HG03565 (cell line): Measurements from ENCODE around the gene DGKQ.
"Not testable (repeated sequence)": the region's sequence is repeated elsewhere in the genome, so short reads cannot be mapped to it uniquely, and the experiment has no call there.

Experiments
- ATAC-seq: cut with Tn5 transposase; IDR thresholded peaks from one replicate; pipeline ENCODE4 v1.9.1; 2021; ENCODE audit warnings: mild to moderate bottlenecking, moderate library complexity; ENCODE audit not compliant: unreplicated experiment

DGKQ gene

DNA sequence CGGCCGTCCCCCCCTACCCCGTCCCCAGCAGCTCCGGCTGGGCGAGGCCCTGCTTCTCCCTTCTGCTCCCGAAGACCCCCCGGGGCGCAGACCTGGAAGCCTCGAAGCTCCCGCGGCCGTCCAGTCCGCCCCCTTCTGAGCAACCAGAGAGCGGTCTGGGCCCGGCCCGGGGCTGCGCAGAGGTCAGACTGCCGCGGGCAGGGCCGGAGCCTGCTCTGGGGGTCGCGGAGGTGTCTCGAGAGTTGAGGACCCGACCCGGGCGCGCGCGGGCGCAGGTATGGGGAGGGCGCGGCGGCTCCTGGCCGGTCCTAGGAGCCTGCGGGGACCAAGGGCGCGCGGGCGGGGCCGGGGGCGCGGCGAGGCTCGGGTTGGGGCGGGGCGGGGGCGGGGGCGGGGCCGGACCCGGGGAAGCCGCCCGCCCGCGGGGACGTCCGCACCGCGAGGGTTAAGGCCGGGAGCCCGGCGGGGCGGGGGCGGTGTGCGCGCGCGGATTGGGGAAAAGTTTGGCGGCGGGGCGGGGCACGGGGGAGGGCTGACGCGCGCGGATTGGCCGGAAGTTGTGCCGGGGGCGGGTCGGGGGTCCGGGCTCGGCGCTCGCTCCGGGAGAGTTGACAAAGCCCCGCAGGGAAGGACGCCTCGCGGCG is 37.8 kb upstream of the DGKQ start, which contains the start of gene FGFRL1:
TSS of gene FGFRL1 (plus strand) at position 605 of the 644 bp plus-strand sequence. CDS start 860 bp downstream, outside the sequence.
- ATAC-seq, result peak; percentile 24

DNA sequence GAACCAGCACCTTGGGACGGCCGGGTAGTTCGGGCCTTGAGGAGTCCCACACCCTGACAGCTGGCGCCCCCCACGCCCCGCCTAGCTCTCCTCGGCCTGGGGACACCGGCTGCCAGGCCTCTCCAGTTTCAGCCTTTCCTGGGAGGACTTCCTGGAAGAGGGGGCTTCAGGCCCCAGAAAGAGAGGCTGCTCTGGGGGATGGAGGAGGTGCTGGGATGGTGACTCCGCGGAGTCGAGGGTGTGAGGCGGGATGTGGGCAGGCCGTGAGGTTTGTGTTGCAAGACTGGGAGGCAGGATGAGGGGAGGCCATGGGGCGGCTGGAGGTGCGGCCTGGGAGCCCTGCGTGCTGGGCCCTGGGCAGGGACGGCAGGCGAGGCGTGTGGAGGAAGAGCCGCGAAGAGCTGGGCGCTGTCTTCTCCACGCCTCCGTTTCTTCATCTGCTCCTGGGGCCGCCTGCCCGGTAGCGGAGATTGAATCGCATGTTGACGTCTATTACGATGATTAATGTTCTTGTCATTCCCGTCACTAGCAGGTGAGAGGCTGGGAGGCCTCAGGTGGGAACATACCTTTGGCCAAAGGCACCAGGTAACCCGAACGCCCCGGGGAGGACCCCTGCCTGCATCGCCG is 37.1 kb upstream of the DGKQ start:
- ATAC-seq, result peak; percentile 4

DNA sequence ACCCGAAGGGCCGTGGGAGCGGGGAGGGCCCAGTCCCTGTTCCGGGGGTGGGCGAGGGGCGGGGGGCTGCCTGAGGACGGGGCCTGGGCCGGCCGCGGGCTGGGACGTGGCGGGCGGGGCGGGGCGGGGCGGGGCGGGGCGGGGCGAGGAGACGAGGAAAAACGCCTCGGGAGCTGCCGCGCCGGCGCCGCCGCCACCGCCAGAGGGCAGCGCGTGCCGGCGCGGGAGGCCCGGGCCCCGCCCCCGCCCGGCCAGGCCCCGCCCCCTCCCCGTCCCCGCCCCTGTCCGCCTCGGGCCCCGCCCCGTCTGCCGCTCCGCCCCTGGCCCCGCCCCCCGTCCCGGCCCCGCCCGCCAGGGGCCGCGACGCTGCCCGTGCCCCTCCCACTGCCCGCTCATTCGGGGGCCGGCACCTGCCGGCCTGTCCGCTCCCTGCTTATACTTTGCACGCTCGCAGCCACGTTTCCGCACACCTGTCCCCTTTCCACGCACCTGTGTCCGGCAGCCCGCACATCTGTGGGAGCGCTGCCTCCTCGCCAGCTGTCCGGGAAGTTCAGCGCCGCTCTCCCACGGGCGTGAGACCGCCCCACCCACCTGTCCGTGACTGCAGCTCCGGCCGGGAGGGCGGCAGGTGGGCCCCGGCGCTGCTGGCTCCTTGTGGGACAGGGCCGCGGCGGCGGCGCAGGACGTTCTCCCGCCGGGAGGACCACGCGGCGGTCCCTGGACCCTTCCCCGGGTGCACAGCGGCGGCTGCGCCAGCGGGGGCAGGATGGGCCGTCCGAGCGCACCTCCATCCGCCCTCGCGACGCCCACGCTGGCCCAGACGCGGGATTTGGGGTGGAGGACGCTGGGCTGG is 36.4 kb upstream of the DGKQ start:
- peak; percentile 32 for ATAC-seq

DNA sequence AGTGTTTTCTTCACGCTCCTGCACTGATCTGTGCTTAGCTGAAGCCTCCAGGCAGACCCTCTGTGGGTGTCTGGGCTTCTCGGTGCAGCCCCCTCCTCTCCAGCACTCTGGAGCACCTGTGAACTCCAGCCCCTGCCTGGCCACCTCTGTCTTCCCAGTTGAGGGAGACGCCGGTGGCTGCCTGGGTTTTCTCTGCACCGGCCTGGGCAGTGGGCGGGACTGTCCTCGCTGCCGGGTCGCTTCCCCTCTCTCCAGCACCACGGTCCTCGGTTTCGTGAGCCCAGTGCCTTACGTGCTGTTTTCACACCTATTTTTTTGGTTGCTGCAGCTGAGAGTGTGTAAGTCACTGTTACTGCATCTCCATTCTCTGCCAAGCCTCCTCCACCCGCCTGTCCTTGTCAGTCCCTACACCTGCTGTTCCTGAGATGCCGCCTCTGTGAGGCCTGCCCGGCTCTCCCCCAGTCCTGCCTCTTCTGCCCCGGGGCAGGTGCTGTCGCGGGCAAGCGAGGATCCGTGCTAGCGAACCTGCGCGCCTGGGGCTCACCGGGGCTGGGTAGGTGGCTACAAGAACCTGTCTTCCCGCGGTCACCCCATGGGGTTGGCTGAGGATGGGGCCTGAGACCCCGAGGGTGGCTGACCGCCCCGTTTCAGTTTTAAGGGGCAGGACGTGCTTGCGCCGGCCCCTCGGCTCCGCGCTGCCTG is 35.6 kb upstream of the DGKQ start:
- ATAC-seq, result no peak

DNA sequence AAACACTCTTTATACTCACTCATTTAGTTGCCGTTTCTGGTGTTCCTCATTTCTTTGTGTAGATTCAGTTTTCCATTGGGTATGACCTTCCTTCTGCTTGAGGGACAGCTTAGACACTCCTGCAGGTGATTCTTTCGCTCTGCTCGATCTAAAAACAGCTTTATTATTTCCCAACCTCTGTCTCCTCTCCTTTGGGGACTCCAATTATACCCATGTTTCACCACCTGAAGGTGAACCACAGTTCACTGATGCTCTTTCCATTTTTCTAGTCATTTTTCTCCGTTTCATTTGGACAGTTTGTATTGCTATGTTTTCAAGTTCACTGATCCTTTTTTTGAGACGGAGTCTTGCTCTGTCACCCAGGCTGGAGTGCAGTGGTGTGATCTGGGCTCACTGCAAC is 33.5 kb upstream of the DGKQ start:
- no peak for ATAC-seq

DNA sequence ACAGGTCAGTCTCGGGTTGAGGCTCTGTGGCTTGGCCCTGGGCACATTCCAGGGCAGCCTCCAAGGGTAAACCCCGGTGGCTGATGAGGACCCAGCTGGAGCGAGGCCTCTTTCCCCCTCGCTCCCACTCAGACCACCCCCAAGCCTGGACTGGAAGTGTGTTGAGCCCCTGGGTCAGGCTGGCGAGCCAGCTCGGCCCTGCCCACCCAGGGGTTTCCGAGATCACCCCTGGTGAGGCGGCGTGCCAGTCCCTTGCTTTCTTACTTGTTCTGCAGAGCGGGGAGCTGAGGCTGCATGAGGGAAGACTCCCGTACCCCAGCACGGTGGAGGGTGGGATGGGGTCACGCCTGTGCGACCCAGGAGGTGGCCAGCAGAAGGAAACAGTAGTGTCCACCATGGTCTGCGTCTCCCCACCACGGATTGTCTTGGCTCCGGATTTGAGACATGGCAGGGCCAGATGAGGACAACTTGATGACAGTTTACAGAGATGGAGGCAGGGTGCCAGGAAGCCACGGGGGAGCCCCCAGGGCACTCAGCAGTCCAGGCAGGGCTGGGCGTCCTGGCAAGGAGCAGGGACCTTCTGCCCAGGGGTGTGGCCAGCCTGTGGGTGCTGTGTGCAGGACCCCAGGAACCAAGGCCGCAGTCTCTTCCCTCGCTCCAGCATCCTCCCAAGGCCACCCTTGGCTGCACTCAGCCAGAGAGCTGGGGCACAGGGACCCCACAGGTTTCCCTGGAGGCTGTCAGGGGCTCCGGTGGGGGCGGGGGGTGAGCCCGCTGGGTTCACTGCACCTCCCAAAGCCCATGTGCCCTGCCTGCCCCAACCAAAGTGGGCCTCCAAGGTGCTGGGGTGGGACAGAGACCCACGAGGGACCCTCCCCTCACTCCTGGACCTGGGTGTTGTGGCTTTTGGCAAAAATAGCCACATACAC is 31.5 kb upstream of the DGKQ start:
- no peak for ATAC-seq

DNA sequence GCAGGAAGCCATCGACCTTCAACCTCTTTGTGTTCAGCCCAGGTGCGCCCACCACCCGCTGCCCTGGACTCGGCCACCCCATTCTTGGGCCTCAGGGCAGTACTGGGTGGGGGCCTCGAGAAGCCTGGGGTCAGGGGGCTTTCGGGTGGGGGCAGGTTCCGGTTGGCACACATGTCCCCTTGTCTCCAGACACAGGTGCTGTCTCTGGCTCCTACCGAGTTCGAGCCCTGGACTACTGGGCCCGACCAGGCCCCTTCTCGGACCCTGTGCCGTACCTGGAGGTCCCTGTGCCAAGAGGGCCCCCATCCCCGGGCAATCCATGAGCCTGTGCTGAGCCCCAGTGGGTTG is 30.7 kb upstream of the DGKQ start:
- ATAC-seq, result no peak

DNA sequence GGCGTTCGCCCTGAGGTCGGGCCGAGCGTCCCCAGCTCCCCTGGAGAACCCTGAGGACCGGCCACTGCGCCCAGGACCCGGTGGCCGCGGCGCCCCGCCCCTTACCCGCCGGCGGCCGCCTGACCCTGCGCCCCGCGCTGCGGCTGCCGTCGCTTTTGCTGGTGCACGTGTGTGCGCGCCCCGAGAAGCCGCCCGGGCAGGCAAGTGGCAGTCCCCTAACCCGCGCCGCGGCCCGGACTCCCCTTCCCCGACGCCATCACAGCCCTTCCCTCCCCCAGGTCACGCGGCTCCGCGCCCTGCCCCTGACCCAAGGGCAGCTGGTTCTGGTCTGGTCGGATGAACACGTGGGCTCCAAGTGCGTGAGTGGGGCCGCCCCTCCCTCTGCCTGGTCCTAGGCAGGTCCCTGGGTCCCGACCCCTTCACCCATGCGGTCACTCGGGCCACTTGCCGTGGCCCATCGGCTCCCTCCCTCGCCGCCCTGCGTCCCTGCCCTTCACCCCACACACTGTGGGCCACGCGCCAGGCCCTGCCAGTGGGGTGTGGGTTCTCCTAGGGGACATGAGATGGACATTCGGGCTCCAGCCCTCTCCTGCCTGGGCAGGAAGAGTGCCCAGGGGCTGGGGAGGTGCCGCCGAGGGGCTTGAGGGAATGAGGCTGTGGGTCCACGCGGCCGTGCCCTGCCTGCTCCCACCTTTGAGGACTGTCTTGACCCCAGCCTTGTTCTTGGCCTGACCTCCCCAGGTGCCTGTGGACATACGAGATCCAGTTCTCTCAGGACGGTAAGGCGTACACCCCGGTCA is 30.1 kb upstream of the DGKQ start:
- no peak for ATAC-seq

DNA sequence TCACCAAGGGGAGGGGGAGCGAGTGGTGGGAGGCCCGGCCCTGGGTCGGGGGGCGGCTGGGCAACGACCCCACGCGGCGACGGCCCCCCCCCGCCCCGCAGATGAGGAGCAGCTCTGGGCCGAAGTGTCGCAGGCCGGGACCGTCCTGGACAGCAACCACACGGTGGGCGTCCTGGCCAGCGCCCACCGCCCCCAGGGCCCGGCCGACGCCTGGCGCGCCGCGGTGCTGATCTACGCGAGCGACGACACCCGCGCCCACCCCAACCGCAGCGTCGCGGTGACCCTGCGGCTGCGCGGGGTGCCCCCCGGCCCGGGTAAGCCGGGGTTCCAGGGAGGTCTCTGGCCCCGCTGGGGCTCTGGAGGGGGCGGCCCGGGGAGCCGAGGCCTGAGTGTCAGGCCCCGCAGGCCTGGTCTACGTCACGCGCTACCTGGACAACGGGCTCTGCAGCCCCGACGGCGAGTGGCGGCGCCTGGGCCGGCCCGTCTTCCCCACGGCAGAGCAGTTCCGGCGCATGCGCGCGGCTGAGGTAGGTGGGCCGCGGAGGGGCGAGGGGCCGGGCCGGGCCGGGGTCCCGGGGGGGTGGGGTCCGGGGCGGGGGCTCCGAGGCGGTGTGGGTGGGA is 29.4 kb upstream of the DGKQ start:
- ATAC-seq, result no peak

DNA sequence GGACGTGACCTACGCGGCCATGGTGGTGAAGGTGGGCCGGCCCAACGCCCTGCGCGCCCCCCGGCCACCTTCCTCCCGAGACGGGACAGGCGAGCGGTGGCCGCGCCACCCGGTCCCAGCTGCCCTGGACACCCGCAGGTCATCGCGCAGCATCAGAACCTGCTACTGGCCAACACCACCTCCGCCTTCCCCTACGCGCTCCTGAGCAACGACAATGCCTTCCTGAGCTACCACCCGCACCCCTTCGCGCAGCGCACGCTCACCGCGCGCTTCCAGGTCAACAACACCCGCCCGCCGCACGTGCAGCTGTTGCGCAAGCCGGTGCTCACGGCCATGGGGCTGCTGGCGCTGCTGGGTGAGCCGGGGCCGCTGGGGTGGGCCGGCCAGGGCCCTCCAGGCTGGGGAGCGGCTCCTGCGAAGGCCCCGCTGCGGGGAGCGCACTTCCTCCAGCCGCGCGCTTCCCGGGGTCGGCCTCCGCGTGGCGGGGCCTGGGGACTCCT is 28.8 kb upstream of the DGKQ start:
- no peak for ATAC-seq

DNA sequence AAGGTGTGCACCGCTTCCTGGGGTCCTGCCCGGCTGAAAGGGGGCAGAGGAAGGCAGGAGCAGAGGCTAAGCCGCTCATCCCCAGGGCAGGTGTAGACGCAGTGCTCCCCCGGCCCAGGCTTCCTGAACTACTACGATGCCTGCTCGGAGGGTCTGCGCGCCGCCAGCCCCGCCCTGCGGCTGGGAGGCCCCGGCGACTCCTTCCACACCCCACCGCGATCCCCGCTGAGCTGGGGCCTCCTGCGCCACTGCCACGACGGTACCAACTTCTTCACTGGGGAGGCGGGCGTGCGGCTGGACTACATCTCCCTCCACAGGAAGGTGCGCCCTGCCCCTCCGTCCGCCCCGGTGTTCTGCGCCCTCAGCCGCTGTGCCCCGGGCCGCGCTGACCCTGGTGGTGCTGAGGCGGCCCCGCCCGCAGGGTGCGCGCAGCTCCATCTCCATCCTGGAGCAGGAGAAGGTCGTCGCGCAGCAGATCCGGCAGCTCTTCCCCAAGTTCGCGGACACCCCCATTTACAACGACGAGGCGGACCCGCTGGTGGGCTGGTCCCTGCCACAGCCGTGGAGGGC is 28.3 kb upstream of the DGKQ start:
- ATAC-seq, result no peak

DNA sequence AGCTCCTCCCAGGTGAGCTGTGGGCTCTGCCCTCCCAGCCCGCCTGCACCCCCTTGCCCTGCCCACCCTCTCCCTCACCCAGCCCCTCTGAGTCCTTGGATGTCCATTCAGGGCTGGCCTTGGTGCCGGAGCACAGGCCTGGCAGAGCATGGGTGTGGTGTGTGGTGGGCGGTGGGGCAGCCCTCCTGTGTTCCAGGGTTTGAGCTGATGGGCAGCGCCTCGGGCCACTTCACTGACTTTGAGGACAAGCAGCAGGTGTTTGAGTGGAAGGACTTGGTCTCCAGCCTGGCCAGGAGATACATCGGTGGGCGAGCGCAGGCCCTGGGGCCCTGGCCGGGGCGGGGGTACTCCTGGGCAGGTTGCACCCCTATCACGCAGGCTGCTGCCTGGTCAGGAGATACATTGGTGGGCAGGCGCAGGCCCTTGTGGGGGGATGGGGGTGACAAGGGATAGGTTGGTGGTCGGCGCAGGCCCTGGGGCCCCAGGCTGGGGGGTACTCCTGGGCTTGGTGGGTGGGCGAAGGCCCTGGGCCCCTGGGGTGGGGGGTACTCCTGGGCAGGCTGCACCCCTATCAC is 27.4 kb upstream of the DGKQ start:
- ATAC-seq, result no peak

DNA sequence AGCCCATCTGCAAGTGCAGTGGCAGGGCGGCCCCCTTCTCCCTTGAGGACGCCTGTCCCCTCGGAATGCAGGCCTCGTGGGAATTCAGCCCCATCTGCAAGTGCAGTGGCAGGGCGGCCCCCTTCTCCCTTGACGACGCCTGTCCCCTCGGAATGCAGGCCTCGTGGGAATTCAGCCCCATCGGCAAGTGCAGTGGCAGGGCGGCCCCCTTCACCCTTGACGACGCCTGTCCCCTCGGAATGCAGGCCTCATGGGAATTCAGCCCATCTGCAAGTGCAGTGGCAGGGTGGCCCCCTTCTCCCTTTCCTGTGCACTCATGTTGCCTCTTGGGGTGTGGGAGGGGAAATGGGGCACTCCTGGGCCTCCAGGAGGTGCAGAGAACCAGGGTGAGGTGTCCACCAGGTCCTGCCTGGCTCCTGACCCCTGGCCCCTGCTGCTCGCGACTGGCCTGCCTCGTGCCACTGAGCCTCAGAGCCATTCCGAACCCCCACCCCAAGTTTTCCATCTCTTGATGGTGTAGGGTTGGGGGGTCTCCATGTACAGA is 26.6 kb upstream of the DGKQ start:
- no peak for ATAC-seq

DNA sequence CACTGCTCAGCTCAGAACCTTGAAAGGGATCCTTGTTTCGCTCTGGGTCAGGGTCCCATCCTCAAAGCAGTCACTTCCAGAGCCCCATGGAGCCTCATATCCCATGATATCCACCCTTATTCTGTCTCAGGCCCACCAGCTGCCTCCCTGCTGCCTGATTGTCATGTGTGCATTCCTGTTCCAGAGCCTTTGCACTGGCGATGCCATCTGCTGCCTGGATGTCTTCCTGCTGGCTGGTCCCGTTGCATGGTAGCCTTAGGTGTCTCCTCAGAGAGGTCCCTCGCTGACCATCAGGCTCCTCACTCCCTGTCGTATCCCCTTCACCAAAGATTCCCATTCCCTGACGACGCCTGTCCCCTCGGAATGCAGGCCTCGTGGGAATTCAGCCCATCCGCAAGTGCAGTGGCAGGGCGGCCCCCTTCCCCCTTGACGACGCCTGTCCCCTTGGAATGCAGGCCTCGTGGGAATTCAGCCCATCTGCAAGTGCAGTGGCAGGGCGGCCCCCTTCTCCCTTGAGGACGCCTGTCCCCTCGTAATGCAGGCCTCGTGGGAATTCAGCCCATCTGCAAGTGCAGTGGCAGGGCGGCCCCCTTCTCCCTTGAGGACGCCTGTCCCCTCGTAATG is 26.0 kb upstream of the DGKQ start:
- not testable (repeated sequence) for ATAC-seq

DNA sequence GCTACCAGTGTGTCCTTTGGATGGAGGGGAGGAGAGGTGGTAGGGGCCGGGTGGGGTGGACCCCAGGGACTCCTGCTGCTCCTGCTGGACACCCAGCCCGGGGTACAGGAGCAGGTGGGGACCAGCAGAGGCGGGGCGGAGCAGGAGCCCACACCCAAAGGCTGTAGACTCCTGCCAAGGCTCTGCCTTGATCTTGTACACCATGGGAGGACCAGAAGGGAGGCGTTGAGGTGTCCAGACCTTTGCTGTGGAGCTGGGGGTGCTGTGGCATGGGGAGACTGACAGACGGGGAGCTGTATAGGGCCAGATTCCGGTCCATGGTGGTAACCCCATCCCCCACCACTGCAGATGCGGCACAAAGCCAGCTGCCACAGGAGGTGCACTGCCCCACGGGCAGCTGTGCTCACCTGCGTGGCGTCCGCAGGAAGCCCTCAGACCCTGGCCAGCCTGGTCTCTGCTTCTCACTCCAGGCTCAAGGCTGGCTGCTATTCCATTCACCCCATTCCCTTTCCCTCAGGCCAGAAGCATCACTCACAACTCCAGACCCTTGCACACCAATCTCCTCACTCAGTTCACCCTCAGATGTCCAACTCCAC is 24.8 kb upstream of the DGKQ start:
- no peak for ATAC-seq

DNA sequence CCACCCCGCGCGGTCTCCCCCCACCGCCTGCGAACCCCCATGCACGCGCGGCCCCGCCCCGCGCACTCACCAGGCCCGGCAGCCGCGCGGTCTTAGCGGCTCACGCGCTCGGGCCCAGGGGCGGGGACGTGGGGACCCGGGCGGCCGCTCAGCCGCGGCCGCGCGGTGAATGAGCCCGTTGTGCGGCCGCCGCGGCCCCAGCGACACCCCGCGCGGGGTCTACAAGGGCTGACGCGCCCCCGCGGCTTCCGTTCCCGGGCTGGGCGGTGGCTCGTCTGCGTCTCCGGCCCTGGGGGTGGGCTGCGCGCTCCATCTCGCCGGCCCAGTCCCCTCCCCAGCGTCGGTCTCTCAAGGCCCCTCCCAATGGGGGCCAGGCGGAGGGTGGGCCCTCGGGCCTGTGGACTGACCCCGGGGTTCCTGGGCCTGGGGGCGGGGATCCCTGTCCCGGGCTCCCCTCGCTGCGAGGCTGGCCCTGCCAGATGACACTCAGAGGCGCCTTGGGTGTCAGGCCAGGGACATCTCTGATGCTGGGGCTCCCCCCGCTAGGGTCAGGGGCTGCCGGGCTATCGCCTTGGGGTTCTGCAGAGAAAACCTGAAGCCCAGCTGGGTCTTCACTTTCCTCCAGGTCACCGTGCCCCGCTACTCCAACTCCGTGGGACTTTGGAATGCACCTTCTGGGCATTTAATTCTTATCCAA is 24.2 kb upstream of the DGKQ start:
- ATAC-seq, result no peak

DNA sequence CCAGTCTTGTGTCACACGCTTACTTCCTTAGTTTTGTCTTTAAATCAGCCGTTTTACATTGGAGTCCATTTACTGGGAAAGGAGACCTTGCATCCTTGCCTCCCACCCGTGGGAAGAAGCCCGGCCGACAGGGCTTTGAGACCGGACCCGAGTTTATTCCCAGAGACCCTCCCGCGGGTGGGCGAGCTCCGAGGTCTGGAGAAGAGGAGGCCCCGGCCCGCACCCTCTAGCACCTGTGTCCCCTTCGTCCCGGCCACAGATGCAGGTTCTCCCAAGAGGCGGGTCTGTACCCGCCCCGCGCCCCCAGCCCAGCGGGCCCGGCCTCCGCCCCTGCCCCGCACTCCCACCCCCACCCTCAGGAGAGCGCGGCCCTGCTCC is 23.6 kb upstream of the DGKQ start:
- ATAC-seq, result no peak
